Mucosa of gallbladder (tissue), 1 donor: ENCODE results near the gene SELENOS. TPM values are rescaled to one million over a fixed set of nuclear protein-coding genes. Genes with fewer than 3 reads are reported as not detected.

ENCODE experiments used
- total RNA-seq: library from RNA; stranded (reverse); gene quantifications from one replicate; pipeline ENCODE4 v1.2.1, GENCODE V29; 2021
- donor health status: DM: no; HTN: no; CAD: no.

SELENOS gene
- total RNA-seq, 1 donor from 2014 or later: 74.7 TPM

Other genes starting within 250 kb of the SELENOS start
- 18.8 TPM for gene CHSY1, start 25.4 kb downstream of the SELENOS start, total RNA-seq
- 33.2 TPM for gene SNRPA1, start 17.8 kb upstream of the SELENOS start, total RNA-seq
- 15.0 TPM for gene PCSK6, start 212.2 kb upstream of the SELENOS start, total RNA-seq